ENCODE results near the gene SPATA2.
A peak's percentile ranks its signal among the peaks of the same experiment; 100 is the strongest.

Gene SPATA2

DNA sequence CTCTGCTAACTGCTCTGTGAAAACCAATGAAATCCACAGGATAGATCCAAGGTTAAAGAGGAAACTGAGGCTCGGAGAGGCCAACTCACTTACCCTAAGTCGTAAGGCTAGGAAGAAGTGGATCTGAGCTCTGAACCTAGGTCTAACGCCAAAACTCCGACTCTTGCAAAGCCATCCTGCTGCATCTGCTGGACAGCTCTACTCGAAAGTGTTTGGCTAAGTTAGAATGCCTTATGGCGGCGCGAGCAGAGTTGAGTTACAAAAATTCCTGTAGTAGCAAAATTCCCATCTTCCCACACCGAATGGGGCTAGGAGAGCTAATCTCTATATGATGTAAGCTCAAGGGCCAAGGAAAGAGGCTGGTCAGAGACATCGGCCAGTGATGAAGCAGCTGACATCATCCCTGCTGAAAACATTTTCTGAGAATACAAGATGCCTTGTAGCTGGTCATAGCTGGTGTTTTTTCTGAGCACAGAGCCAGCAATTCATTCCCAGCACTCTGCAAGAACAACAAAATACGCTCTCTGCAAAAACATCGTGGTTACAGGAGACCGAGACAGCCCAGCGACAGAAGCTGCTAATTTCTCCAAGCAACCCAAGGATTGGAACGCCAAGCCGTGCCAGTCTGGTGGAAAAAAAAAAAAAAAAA is 1.8 kb downstream of the SPATA2 start:
- Histone ChIP-seq H3K4me1 (ENCODE audit: insufficient read depth, low read length, poor library complexity, severe bottlenecking) (peaks cover 30% of the 10 kb centered on the region), H3K4me3 (ENCODE audit: low read length, poor library complexity, severe bottlenecking) (peak overlapping the region; percentile 80), H3K9me2 (replicated peaks; ENCODE audit: low read depth, low read length) (no peaks in the 10 kb centered on the region), H4K20me1 (ENCODE audit: insufficient read depth, low read length, poor library complexity, severe bottlenecking) (peaks cover 24% of the 10 kb centered on the region), H3K79me2 (ENCODE audit: insufficient read depth, low read length) (peaks cover 39% of the 10 kb centered on the region), H3K4me2 (ENCODE audit: low read depth, low read length, poor library complexity, severe bottlenecking) (peak overlapping the region; percentile 100), H3F3A (ENCODE audit: low read depth) (no peaks in the 10 kb centered on the region), H3K9me3 (ENCODE audit: insufficient read depth, low read depth, low read length) (no peaks in the 10 kb centered on the region), H3K9ac (ENCODE audit: low read depth, low read length, poor library complexity, severe bottlenecking) (peak overlapping the region; percentile 74), H3K27me3 (ENCODE audit: insufficient read depth, low read length, poor library complexity, severe bottlenecking) (no peaks in the 10 kb centered on the region), H2AFZ (ENCODE audit: low read length) (no peak overlapping the region), H3K36me3 (ENCODE audit: insufficient read depth, low read length) (no peaks in the 10 kb centered on the region)
- TF ChIP-seq, protein P1, sequence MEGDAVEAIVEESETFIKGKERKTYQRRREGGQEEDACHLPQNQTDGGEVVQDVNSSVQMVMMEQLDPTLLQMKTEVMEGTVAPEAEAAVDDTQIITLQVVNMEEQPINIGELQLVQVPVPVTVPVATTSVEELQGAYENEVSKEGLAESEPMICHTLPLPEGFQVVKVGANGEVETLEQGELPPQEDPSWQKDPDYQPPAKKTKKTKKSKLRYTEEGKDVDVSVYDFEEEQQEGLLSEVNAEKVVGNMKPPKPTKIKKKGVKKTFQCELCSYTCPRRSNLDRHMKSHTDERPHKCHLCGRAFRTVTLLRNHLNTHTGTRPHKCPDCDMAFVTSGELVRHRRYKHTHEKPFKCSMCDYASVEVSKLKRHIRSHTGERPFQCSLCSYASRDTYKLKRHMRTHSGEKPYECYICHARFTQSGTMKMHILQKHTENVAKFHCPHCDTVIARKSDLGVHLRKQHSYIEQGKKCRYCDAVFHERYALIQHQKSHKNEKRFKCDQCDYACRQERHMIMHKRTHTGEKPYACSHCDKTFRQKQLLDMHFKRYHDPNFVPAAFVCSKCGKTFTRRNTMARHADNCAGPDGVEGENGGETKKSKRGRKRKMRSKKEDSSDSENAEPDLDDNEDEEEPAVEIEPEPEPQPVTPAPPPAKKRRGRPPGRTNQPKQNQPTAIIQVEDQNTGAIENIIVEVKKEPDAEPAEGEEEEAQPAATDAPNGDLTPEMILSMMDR (conservative IDR thresholded peaks at IDR 0.05; ENCODE audit: low read length): no peak
- TF ChIP-seq EZH2phosphoT487 (IDR thresholded peaks at IDR 0.05; ENCODE audit: borderline replicate concordance): no peak

- Histone ChIP-seq H3K27me3 (ENCODE audit: insufficient read depth, low read length, poor library complexity, severe bottlenecking) (no peaks in the 10 kb centered on the region), H2AFZ (ENCODE audit: low read length) (no peak overlapping the region), H3K9ac (ENCODE audit: low read depth, low read length, poor library complexity, severe bottlenecking) (no peak overlapping the region), H3K4me3 (ENCODE audit: low read length, poor library complexity, severe bottlenecking) (no peak overlapping the region), H3K79me2 (ENCODE audit: insufficient read depth, low read length) (peaks cover 39% of the 10 kb centered on the region), H3K36me3 (ENCODE audit: insufficient read depth, low read length) (peaks cover 15% of the 10 kb centered on the region; the same call in 1 of the 2 replicates), H3F3A (ENCODE audit: low read depth) (no peaks in the 10 kb centered on the region), H3K9me2 (replicated peaks; ENCODE audit: low read depth, low read length) (no peaks in the 10 kb centered on the region), H3K4me1 (ENCODE audit: insufficient read depth, low read length, poor library complexity, severe bottlenecking) (peaks cover 22% of the 10 kb centered on the region), H4K20me1 (ENCODE audit: insufficient read depth, low read length, poor library complexity, severe bottlenecking) (peaks cover 24% of the 10 kb centered on the region), H3K4me2 (ENCODE audit: low read depth, low read length, poor library complexity, severe bottlenecking) (no peak overlapping the region), H3K9me3 (ENCODE audit: insufficient read depth, low read depth, low read length) (no peaks in the 10 kb centered on the region)
- TF ChIP-seq, protein P1 (conservative IDR thresholded peaks at IDR 0.05; ENCODE audit: low read length): no peak
- TF ChIP-seq EZH2phosphoT487 (IDR thresholded peaks at IDR 0.05; ENCODE audit: borderline replicate concordance): no peak
Measured at GRCh38 chr20:49910340-49910706, 5.0 kb downstream of the SPATA2 start.

GRCh38 chr20:49909499-49910339 is 5.6 kb downstream of the SPATA2 start:
- no peak overlapping the region for H3K9ac ChIP-seq (ENCODE audit: low read depth, low read length, poor library complexity, severe bottlenecking)
- H3K79me2 ChIP-seq (ENCODE audit: insufficient read depth, low read length): peaks cover 34% of the 10 kb centered on the region
- no peaks in the 10 kb centered on the region for H3K27me3 ChIP-seq (ENCODE audit: insufficient read depth, low read length, poor library complexity, severe bottlenecking)
- no peak overlapping the region for H2AFZ ChIP-seq (ENCODE audit: low read length)
- no peaks in the 10 kb centered on the region for H3K9me2 ChIP-seq (replicated peaks; ENCODE audit: low read depth, low read length)
- H3K9me3 ChIP-seq (ENCODE audit: insufficient read depth, low read depth, low read length): no peaks in the 10 kb centered on the region
- no peak for TF ChIP-seq EZH2phosphoT487 (IDR thresholded peaks at IDR 0.05; ENCODE audit: borderline replicate concordance)
- TF ChIP-seq, protein P1 (conservative IDR thresholded peaks at IDR 0.05; ENCODE audit: low read length): peak; percentile 45
- no peak overlapping the region for H3K4me2 ChIP-seq (ENCODE audit: low read depth, low read length, poor library complexity, severe bottlenecking)
- H3K36me3 ChIP-seq (ENCODE audit: insufficient read depth, low read length): peaks cover 19% of the 10 kb centered on the region; the same call in 1 of the 2 replicates
- peaks cover 21% of the 10 kb centered on the region for H4K20me1 ChIP-seq (ENCODE audit: insufficient read depth, low read length, poor library complexity, severe bottlenecking)
- H3F3A ChIP-seq (ENCODE audit: low read depth): no peaks in the 10 kb centered on the region
- H3K4me1 ChIP-seq (ENCODE audit: insufficient read depth, low read length, poor library complexity, severe bottlenecking): peaks cover 21% of the 10 kb centered on the region
- H3K4me3 ChIP-seq (ENCODE audit: low read length, poor library complexity, severe bottlenecking): no peak overlapping the region
